K562 (cell line): Measurements from ENCODE around the gene SIGLEC5. TPM values are rescaled to one million over a fixed set of nuclear protein-coding genes. Genes with fewer than 3 reads are reported as not detected.

ENCODE experiments used
- CEBPB ChIP-seq: fragments of 450-650 bp; IDR thresholded peaks from 2 replicates; pipeline ENCODE4 v1.6.1; 2016; ENCODE audit warnings: missing genetic modification characterization, missing compliant biosample characterization
- GATAD2B ChIP-seq: fragments of 450-650 bp; IDR thresholded peaks from 2 replicates; pipeline ENCODE4 v1.6.1; 2017; ENCODE audit warnings: mild to moderate bottlenecking, borderline replicate concordance
- GTF2E2 ChIP-seq: fragments of 200-800 bp; sonication (Bioruptor generic); IDR thresholded peaks from 2 replicates; pipeline ENCODE4 v1.6.1; 2016; ENCODE audit warnings: missing genetic modification characterization, missing compliant biosample characterization
- KLF1 ChIP-seq: fragments of 450-650 bp; IDR thresholded peaks from 2 replicates; pipeline ENCODE4 v1.6.1; 2016; ENCODE audit warnings: missing genetic modification characterization, missing compliant biosample characterization
- REST ChIP-seq, 2 experiments: fragments of 450-650 bp; formaldehyde crosslinking in 1 of 2; IDR thresholded peaks; 2 replicates each; pipeline versions ENCODE4 v1.4.0 to v1.6.1; 2014 to 2020; ENCODE audit warnings: mild to moderate bottlenecking in 2 of 2, borderline replicate concordance in 1 of 2, low read depth in 1 of 2
- ZBTB40 ChIP-seq, 2 experiments: fragments of 450-650 bp in 1 of 2; sonication (generic) in 1 of 2; formaldehyde crosslinking in 1 of 2; IDR thresholded peaks; 2 replicates each; pipeline versions ENCODE4 v1.7.1 to v1.9.0; 2016 to 2022; ENCODE audit warnings: inconsistent platforms in 1 of 2, mild to moderate bottlenecking in 1 of 2, missing genetic modification reagents in 1 of 2
- polyA plus RNA-seq, 8 experiments: library from polyadenylated mRNA; depleted of rRNA in 4 of 8; stranded (reverse) in 5 of 8; unstranded in 3 of 8; fragments of >200 nt; fragmentation: Nextera tagmentation in 2 of 8; fragmentation: Illumina TruSeq in 1 of 8; extraction: Ambion mirVana in 2 of 8; extraction: Trizol in 1 of 8; gene quantifications; 2 replicates each; pipeline versions ENCODE4 v1.2.1 to v1.2.3, GENCODE V29; 2011 to 2014; ENCODE audit warnings: inconsistent platforms in 1 of 8, missing spikeins in 1 of 8
- total RNA-seq, 7 experiments: library from RNA; depleted of rRNA in 6 of 7; stranded (reverse); fragments of >200 nt in 6 of 7; fragmentation: Illumina TruSeq in 2 of 7; extraction: Trizol in 2 of 7; gene quantifications; 2 replicates each; pipeline versions ENCODE4 v1.2.1 to v1.2.3, GENCODE V29; 2011 to 2021; ENCODE audit warnings: low replicate concordance in 1 of 7

The SIGLEC5 gene
- total and polyA plus RNA-seq, 9 of the 15 experiments (the other 6 are each of a cell fraction or from before 2014, with no cell fraction given), result 0.14 TPM; not detected in 8

- no peak for TF ChIP-seq ZBTB40 (IDR thresholded peaks at IDR 0.05)
- TF ChIP-seq ZBTB40 (CRISPR knock-in tag; IDR thresholded peaks at IDR 0.05), result no peak
- no peak for TF ChIP-seq GTF2E2
- peak; percentile 17; the same call in 1 of the 2 replicates for TF ChIP-seq REST (IDR thresholded peaks at IDR 0.05; ENCODE audit: borderline replicate concordance)
- TF ChIP-seq REST (CRISPR knock-in tag; IDR thresholded peaks at IDR 0.05; ENCODE audit: low read depth), result no peak
- no peak for TF ChIP-seq KLF1 (tag)
- TF ChIP-seq CEBPB (tag), result no peak
- no peak for TF ChIP-seq GATAD2B
These were observed 42.7 kb downstream of the SIGLEC5 start (continued) for GRCh38 chr19:51587264-51588191.
